Measurements from ENCODE around the gene USP9Y. TPM values are rescaled to one million over a fixed set of nuclear protein-coding genes. Genes with fewer than 3 reads are reported as not detected.

USP9Y gene
- total RNA-seq, 2 donors from 2014 or later, result 44.1 TPM; not detected in 1

DNA sequence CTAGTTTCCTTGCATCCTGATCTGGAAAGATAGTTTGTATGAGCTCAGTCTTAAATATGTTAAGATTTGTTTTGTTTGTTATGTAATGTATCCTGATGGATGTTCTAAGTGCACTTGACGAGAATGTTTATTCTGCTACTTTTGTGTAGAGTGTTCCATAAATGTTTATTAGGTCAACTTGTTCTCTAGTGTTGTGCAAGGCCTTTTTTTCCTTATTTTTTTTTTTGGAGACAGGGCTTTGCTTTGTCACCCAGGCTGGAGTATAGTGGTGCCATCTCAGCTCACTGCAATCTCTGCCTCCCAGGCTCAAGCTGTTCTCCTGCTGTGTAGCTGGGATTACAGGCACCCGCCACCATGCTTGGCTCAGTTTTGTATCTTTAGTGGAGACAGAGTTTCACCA, 28.7 kb downstream of the USP9Y start:
- Histone ChIP-seq H3K9ac (ENCODE audit: extremely low read depth, low read length, poor library complexity, severe bottlenecking) (no peak overlapping the region), H3K27ac (ENCODE audit: low read depth, low read length) (no peak overlapping the region), H3K9me3 (ENCODE audit: control insufficient read depth, low read length) (no peaks in the 10 kb centered on the region), H3K27me3 (ENCODE audit: control insufficient read depth, insufficient read depth, low read length, poor library complexity, severe bottlenecking) (no peaks in the 10 kb centered on the region), H3K4me3 (ENCODE audit: low read length) (no peak overlapping the region), H3K4me1 (ENCODE audit: control insufficient read depth, insufficient read depth, low read length) (no peaks in the 10 kb centered on the region), H3K36me3 (ENCODE audit: control insufficient read depth, insufficient read depth, low read length) (peaks cover 30% of the 10 kb centered on the region)
- H3K4me1 Mint-ChIP-seq, result no peaks in the 10 kb centered on the region
- TF ChIP-seq, protein P1, sequence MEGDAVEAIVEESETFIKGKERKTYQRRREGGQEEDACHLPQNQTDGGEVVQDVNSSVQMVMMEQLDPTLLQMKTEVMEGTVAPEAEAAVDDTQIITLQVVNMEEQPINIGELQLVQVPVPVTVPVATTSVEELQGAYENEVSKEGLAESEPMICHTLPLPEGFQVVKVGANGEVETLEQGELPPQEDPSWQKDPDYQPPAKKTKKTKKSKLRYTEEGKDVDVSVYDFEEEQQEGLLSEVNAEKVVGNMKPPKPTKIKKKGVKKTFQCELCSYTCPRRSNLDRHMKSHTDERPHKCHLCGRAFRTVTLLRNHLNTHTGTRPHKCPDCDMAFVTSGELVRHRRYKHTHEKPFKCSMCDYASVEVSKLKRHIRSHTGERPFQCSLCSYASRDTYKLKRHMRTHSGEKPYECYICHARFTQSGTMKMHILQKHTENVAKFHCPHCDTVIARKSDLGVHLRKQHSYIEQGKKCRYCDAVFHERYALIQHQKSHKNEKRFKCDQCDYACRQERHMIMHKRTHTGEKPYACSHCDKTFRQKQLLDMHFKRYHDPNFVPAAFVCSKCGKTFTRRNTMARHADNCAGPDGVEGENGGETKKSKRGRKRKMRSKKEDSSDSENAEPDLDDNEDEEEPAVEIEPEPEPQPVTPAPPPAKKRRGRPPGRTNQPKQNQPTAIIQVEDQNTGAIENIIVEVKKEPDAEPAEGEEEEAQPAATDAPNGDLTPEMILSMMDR (conservative IDR thresholded peaks at IDR 0.05), result no peak
- WGBS, 2 experiments (ENCODE audit: insufficient coverage in 1 of 2, insufficient read length in 1 of 2), result 90 to 95% methylated on average over 1 to 2 of the region's 2 CpGs
- H3K4me3 Mint-ChIP-seq, result no peak overlapping the region
- H3K9me3 Mint-ChIP-seq, result no peaks in the 10 kb centered on the region
- H3K27me3 Mint-ChIP-seq (ENCODE audit: insufficient read depth), result no peaks in the 10 kb centered on the region
- DNase-seq, result no peak
- no peaks in the 10 kb centered on the region for H3K36me3 Mint-ChIP-seq (ENCODE audit: low read depth)
- no peak overlapping the region for H3K27ac Mint-ChIP-seq

DNA sequence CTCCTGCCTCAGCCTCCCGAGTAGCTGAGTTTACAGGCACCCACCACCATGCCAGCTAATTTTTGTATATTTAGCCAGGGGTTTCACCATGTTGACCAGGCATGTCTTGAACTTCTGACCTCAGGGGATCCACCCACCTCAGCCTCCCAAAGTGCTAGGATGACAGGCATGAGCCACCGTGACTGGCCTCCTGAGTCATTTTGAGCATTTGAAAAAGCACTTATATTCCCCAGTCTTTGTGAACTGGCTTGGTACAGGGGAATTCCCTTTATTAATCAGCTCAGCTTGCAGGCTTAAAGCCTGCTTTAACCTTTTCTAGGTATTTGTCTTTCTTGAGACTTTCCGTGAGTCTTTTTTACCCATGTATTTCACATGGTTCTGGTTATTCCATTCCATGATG, 32.6 kb downstream of the USP9Y start:
- Mint-ChIP-seq H3K27ac (no peak overlapping the region), H3K9me3 (no peaks in the 10 kb centered on the region), H3K4me1 (no peaks in the 10 kb centered on the region), H3K27me3 (ENCODE audit: insufficient read depth) (no peaks in the 10 kb centered on the region), H3K36me3 (ENCODE audit: low read depth) (no peaks in the 10 kb centered on the region), H3K4me3 (no peak overlapping the region)
- Histone ChIP-seq H3K4me1 (ENCODE audit: control insufficient read depth, insufficient read depth, low read length) (no peaks in the 10 kb centered on the region), H3K36me3 (ENCODE audit: control insufficient read depth, insufficient read depth, low read length) (peaks cover 25% of the 10 kb centered on the region), H3K4me3 (ENCODE audit: low read length) (no peak overlapping the region), H3K9me3 (ENCODE audit: control insufficient read depth, low read length) (no peaks in the 10 kb centered on the region), H3K27ac (ENCODE audit: low read depth, low read length) (no peak overlapping the region), H3K27me3 (ENCODE audit: control insufficient read depth, insufficient read depth, low read length, poor library complexity, severe bottlenecking) (no peaks in the 10 kb centered on the region), H3K9ac (ENCODE audit: extremely low read depth, low read length, poor library complexity, severe bottlenecking) (no peak overlapping the region)
- TF ChIP-seq, protein P1 (conservative IDR thresholded peaks at IDR 0.05), result no peak
- DNase-seq, result no peak
- 89 to 100% methylated on average over 3 of the region's 3 CpGs for WGBS, 2 experiments (ENCODE audit: insufficient coverage in 1 of 2, insufficient read length in 1 of 2)

DNA sequence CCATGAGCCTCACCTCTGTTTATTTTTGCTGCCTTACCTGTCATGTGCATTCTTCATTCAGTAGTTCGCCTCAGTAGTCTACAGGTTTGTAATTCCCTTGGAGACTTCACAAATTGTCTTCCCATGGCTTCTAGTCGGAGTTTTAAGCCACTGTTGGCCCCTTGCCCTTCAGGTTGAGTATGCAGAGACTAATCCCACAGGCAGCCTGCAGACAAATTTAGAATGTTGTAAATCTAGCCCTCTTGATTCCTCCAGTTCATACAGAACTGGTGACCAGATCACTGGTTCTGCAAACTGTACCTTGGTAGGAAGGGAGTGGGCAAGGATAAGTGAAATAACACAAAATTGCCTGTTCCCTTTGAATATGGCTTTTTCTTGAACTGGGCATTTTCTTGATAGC, 33.0 kb downstream of the USP9Y start:
- 88 to 98% methylated on average over 1 to 2 of the region's 2 CpGs for WGBS, 2 experiments (ENCODE audit: insufficient coverage in 1 of 2, insufficient read length in 1 of 2)
- Mint-ChIP-seq H3K27ac (no peak overlapping the region), H3K4me3 (no peak overlapping the region), H3K27me3 (ENCODE audit: insufficient read depth) (no peaks in the 10 kb centered on the region), H3K4me1 (no peaks in the 10 kb centered on the region), H3K36me3 (ENCODE audit: low read depth) (no peaks in the 10 kb centered on the region), H3K9me3 (no peaks in the 10 kb centered on the region)
- no peaks in the 10 kb centered on the region for H3K27me3 ChIP-seq (ENCODE audit: control insufficient read depth, insufficient read depth, low read length, poor library complexity, severe bottlenecking)
- TF ChIP-seq, protein P1 (conservative IDR thresholded peaks at IDR 0.05), result no peak
- no peaks in the 10 kb centered on the region for H3K9me3 ChIP-seq (ENCODE audit: control insufficient read depth, low read length)
- no peak overlapping the region for H3K27ac ChIP-seq (ENCODE audit: low read depth, low read length)
- H3K36me3 ChIP-seq (ENCODE audit: control insufficient read depth, insufficient read depth, low read length), result peaks cover 25% of the 10 kb centered on the region
- no peak overlapping the region for H3K4me3 ChIP-seq (ENCODE audit: low read length)
- no peak for DNase-seq
- H3K9ac ChIP-seq (ENCODE audit: extremely low read depth, low read length, poor library complexity, severe bottlenecking), result no peak overlapping the region
- no peaks in the 10 kb centered on the region for H3K4me1 ChIP-seq (ENCODE audit: control insufficient read depth, insufficient read depth, low read length)
